ENCODE results near the gene RAB6A. TPM values are rescaled to one million over a fixed set of nuclear protein-coding genes. Genes with fewer than 3 reads are reported as not detected.
A peak's percentile ranks its signal among the peaks of the same experiment; 100 is the strongest.

Gene RAB6A
- total RNA-seq, 2 donors from 2014 or later = 94.7 to 104 TPM

- no peak for DNase-seq (ENCODE audit: low spot score)
- Histone ChIP-seq H3K4me1 (no peaks in the 10 kb centered on the region), H3K27me3 (no peaks in the 10 kb centered on the region), H3K27ac (no peak overlapping the region), H3K36me3 (peaks cover 8% of the 10 kb centered on the region), H3K4me3 (no peak overlapping the region), H3K9me3 (no peaks in the 10 kb centered on the region)
- no peak for TF ChIP-seq CTCF (IDR thresholded peaks at IDR 0.05)
Measured at GRCh38 chr11:73800276-73800806, 39.5 kb upstream of the RAB6A start.

- Histone ChIP-seq H3K9me3 (no peaks in the 10 kb centered on the region), H3K27me3 (no peaks in the 10 kb centered on the region), H3K27ac (no peak overlapping the region), H3K4me3 (no peak overlapping the region), H3K36me3 (peaks cover 8% of the 10 kb centered on the region), H3K4me1 (no peaks in the 10 kb centered on the region)
- DNase-seq (ENCODE audit: low spot score) = no peak
- TF ChIP-seq CTCF (IDR thresholded peaks at IDR 0.05) = no peak
Measured at GRCh38 chr11:73797457-73797856, 36.6 kb upstream of the RAB6A start.

- DNase-seq (ENCODE audit: low spot score) = no peak
Measured at GRCh38 chr11:73795925-73796632, 35.2 kb upstream of the RAB6A start.

GRCh38 chr11:73792584-73792983 is 31.7 kb upstream of the RAB6A start:
- no peak overlapping the region for H3K27ac ChIP-seq
- H3K4me1 ChIP-seq = peaks cover 0 to 8% of the 10 kb centered on the region in 2 donors
- H3K9me3 ChIP-seq = no peaks in the 10 kb centered on the region
- TF ChIP-seq CTCF (IDR thresholded peaks at IDR 0.05) = no peak
- H3K36me3 ChIP-seq = peaks cover 8% of the 10 kb centered on the region
- no peak overlapping the region for H3K4me3 ChIP-seq
- H3K27me3 ChIP-seq = no peaks in the 10 kb centered on the region
- no peak for DNase-seq (ENCODE audit: low spot score)

More at GRCh38 chr11:73795925-73796632, 35.2 kb upstream of the RAB6A start:
- Histone ChIP-seq H3K9me3 (no peaks in the 10 kb centered on the region), H3K4me1 (no peaks in the 10 kb centered on the region), H3K36me3 (peaks cover 8% of the 10 kb centered on the region), H3K4me3 (no peak overlapping the region), H3K27ac (no peak overlapping the region), H3K27me3 (no peaks in the 10 kb centered on the region)
- no peak for TF ChIP-seq CTCF (IDR thresholded peaks at IDR 0.05)

- Histone ChIP-seq H3K36me3 (no peaks in the 10 kb centered on the region), H3K27me3 (no peaks in the 10 kb centered on the region), H3K4me3 (no peak overlapping the region), H3K9me3 (no peaks in the 10 kb centered on the region), H3K4me1 (peaks cover 0 to 15% of the 10 kb centered on the region in 2 donors), H3K27ac (peak overlapping the region; percentile 89 to 92)
- no peak for DNase-seq (ENCODE audit: low spot score)
- TF ChIP-seq CTCF (IDR thresholded peaks at IDR 0.05) = no peak
Measured at GRCh38 chr11:73789279-73789670, 28.4 kb upstream of the RAB6A start.

Measured in right atrium auricular region (tissue), 2 donors.